HepG2 (cell line): ENCODE results near the gene COPE. TPM values are rescaled to one million over a fixed set of nuclear protein-coding genes. Genes with fewer than 3 reads are reported as not detected.

ENCODE experiments used
- AKAP8 ChIP-seq: sonication (generic); formaldehyde crosslinking; IDR thresholded peaks from 2 replicates; pipeline ENCODE4 v1.5.1; 2020; ENCODE audit warnings: mild to moderate bottlenecking, missing genetic modification reagents
- ATF3 ChIP-seq: sonication (generic); formaldehyde crosslinking; IDR thresholded peaks from 2 replicates; pipeline ENCODE4 v1.4.0; 2020; ENCODE audit warnings: missing genetic modification reagents
- BRD4 ChIP-seq: sonication (generic); formaldehyde crosslinking; IDR thresholded peaks from 2 replicates; pipeline ENCODE4 v1.4.0; 2020; ENCODE audit warnings: missing genetic modification reagents
- CENPX ChIP-seq: sonication (generic); formaldehyde crosslinking; IDR thresholded peaks from 2 replicates; pipeline ENCODE4 v1.9.0; 2021; ENCODE audit warnings: mild to moderate bottlenecking, missing genetic modification reagents, moderate library complexity
- CSRNP1 ChIP-seq: sonication (generic); formaldehyde crosslinking; IDR thresholded peaks from 2 replicates; pipeline ENCODE4 v1.8.1; 2023; ENCODE audit warnings: mild to moderate bottlenecking, missing genetic modification reagents
- DMAP1 ChIP-seq: IDR thresholded peaks from 2 replicates; pipeline ENCODE4 v1.6.1; 2016
- HHEX ChIP-seq: IDR thresholded peaks from 2 replicates; pipeline ENCODE4 v1.6.1; 2016; ENCODE audit warnings: control low read depth
- KMT2B ChIP-seq: IDR thresholded peaks from 2 replicates; pipeline ENCODE4 v1.6.1; 2016; ENCODE audit warnings: missing genetic modification reagents, missing compliant biosample characterization
- MEIS2 ChIP-seq: sonication (generic); formaldehyde crosslinking; IDR thresholded peaks from 2 replicates; pipeline ENCODE4 v1.9.0; 2021; ENCODE audit warnings: mild to moderate bottlenecking, missing genetic modification reagents
- MLLT10 ChIP-seq: sonication (generic); formaldehyde crosslinking; IDR thresholded peaks from 2 replicates; pipeline ENCODE4 v1.4.0; 2020; ENCODE audit warnings: missing genetic modification reagents
- NFE2L1 ChIP-seq: sonication (generic); formaldehyde crosslinking; IDR thresholded peaks from 2 replicates; pipeline ENCODE4 v1.4.0; 2020; ENCODE audit warnings: missing genetic modification reagents, mild to moderate bottlenecking, borderline replicate concordance
- PCBP2 ChIP-seq: fragments of 200-400 bp; formaldehyde crosslinking; optimal IDR thresholded peaks from 2 replicates; pipeline ENCODE3; 2018; ENCODE audit warnings: low read length, low read depth; ENCODE audit not compliant: poor library complexity, severe bottlenecking
- RAD21 ChIP-seq: fragments of 450-650 bp; formaldehyde crosslinking; IDR thresholded peaks from 2 replicates; pipeline ENCODE4 v1.5.0; 2020; ENCODE audit warnings: mild to moderate bottlenecking
- SMC3 ChIP-seq: IDR thresholded peaks from 2 replicates; pipeline ENCODE4 v1.6.1; 2011; ENCODE audit warnings: low read length, improper control_type of control experiment
- TBX2 ChIP-seq: sonication (generic); formaldehyde crosslinking; IDR thresholded peaks from 2 replicates; pipeline ENCODE4 v1.5.0; 2020; ENCODE audit warnings: missing genetic modification reagents, mild to moderate bottlenecking, borderline replicate concordance
- TEAD3 ChIP-seq: optimal IDR thresholded peaks from 2 replicates; pipeline ENCODE3; 2016; ENCODE audit warnings: borderline replicate concordance
- TEF ChIP-seq: sonication (generic); formaldehyde crosslinking; IDR thresholded peaks from 2 replicates; pipeline ENCODE4 v1.5.0; 2020; ENCODE audit warnings: missing genetic modification reagents
- ZHX1 ChIP-seq: sonication (generic); formaldehyde crosslinking; IDR thresholded peaks from 2 replicates; pipeline ENCODE4 v1.8.1; 2022; ENCODE audit warnings: low read depth, mild to moderate bottlenecking, missing genetic modification reagents
- ZMYM3 ChIP-seq: sonication (generic); formaldehyde crosslinking; IDR thresholded peaks from 2 replicates; pipeline ENCODE4 v1.5.1; 2020; ENCODE audit warnings: mild to moderate bottlenecking, missing genetic modification reagents
- ZNF124 ChIP-seq: sonication (generic); formaldehyde crosslinking; IDR thresholded peaks from 2 replicates; pipeline ENCODE4 v1.4.0; 2020; ENCODE audit warnings: missing genetic modification reagents
- ZNF367 ChIP-seq: sonication (generic); formaldehyde crosslinking; IDR thresholded peaks from 2 replicates; pipeline ENCODE4 v1.4.0; 2020; ENCODE audit warnings: missing genetic modification reagents, borderline replicate concordance
- ZNF382 ChIP-seq: sonication (generic); formaldehyde crosslinking; IDR thresholded peaks from 2 replicates; pipeline ENCODE4 v1.5.0; 2020; ENCODE audit warnings: missing genetic modification reagents, mild to moderate bottlenecking, borderline replicate concordance
- ZNF572 ChIP-seq: sonication (generic); formaldehyde crosslinking; IDR thresholded peaks from 2 replicates; pipeline ENCODE4 v1.5.1; 2020; ENCODE audit warnings: mild to moderate bottlenecking, missing genetic modification reagents
- ZNF629 ChIP-seq: sonication (generic); formaldehyde crosslinking; conservative IDR thresholded peaks from 2 replicates; pipeline ENCODE4 v1.5.0; 2020; ENCODE audit warnings: missing genetic modification reagents
- ZNF737 ChIP-seq: sonication (generic); formaldehyde crosslinking; IDR thresholded peaks from 2 replicates; pipeline ENCODE4 v1.5.0; 2020; ENCODE audit warnings: missing genetic modification reagents, mild to moderate bottlenecking, borderline replicate concordance
- ZNF879 ChIP-seq: sonication (generic); formaldehyde crosslinking; IDR thresholded peaks from 2 replicates; pipeline ENCODE4 v1.8.1; 2023; ENCODE audit warnings: missing genetic modification reagents
- ZSCAN21 ChIP-seq: sonication (generic); formaldehyde crosslinking; IDR thresholded peaks from 2 replicates; pipeline ENCODE4 v1.8.0; 2022; ENCODE audit warnings: mild to moderate bottlenecking, missing genetic modification reagents, moderate library complexity, borderline replicate concordance
- polyA plus RNA-seq, 8 experiments: library from polyadenylated mRNA; depleted of rRNA in 3 of 8; stranded (reverse) in 7 of 8; unstranded in 1 of 8; fragments of >200 nt; fragmentation: Illumina TruSeq in 4 of 8; extraction: Trizol in 4 of 8; gene quantifications; 2 replicates each; pipeline versions ENCODE4 v1.2.1 to v1.2.3, GENCODE V29; 2011 to 2016; ENCODE audit warnings: low read depth in 4 of 8, missing spikeins in 1 of 8, mixed read lengths in 1 of 8; ENCODE audit not compliant: insufficient read depth in 1 of 8
- total RNA-seq, 5 experiments: library from RNA; depleted of rRNA; stranded (reverse); fragments of >200 nt; fragmentation: Illumina TruSeq; extraction: Trizol; gene quantifications; 2 replicates each; pipeline ENCODE4 v1.2.3, GENCODE V29; 2016; ENCODE audit warnings: low read depth in 1 of 5

The COPE gene
- total and polyA plus RNA-seq, 2 of the 13 experiments (the other 11 are each of a cell fraction or from before 2014, with no cell fraction given): 189 to 205 TPM

GRCh38 chr19:18865973-18866799 lies 53.0 kb downstream of the COPE start (continued):
- TF ChIP-seq ZHX1 (CRISPR knock-in tag) (no peak), CSRNP1 (CRISPR knock-in tag) (no peak), ZNF124 (no peak), ZNF572 (CRISPR knock-in tag) (no peak), KMT2B (no peak), MLLT10 (CRISPR knock-in tag) (no peak), NFE2L1 (no peak), ZNF737 (no peak), CENPX (CRISPR knock-in tag) (no peak), BRD4 (no peak), HHEX (CRISPR knock-in tag) (no peak), RAD21 (peak; percentile 78), SMC3 (peak; percentile 10; the same call in 1 of the 2 replicates), AKAP8 (CRISPR knock-in tag) (no peak), ZMYM3 (CRISPR knock-in tag) (no peak), PCBP2 (no peak), TBX2 (CRISPR knock-in tag) (no peak), ZSCAN21 (CRISPR knock-in tag) (no peak), ZNF879 (no peak), TEAD3 (CRISPR knock-in tag) (peak; percentile 20), TEF (CRISPR knock-in tag) (no peak), ZNF367 (CRISPR knock-in tag) (no peak), ZNF382 (CRISPR knock-in tag) (no peak), ATF3 (no peak), DMAP1 (no peak), ZNF629 (CRISPR knock-in tag) (no peak), MEIS2 (CRISPR knock-in tag) (no peak)
